Measurements from ENCODE around the gene SPACA6.

Gene SPACA6

DNA sequence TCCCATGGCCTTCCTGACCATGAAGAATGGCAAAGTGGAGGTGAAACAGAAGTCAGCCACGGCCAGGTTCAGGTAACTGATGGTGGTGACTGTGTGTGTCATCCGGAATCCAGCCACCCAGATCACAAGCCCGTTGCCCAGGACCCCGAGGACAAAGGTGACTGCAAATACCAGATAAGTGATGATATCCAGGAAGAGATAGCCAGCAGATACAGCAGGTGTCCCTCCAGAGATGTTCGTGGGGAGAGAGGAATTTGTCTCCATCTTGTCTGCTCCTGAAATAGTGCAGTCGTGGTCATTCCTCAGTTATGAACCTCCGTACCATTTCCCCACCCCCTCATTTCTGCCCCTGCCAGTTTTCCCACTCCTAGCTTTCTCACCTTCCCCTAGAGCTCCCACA, 53.6 kb downstream of the SPACA6 start:
- no peak for DNase-seq
- Histone ChIP-seq H4K91ac (ENCODE audit: low read length) (no peak overlapping the region), H3K4me3 (ENCODE audit: insufficient read depth in 1 of 2, low read depth in 1 of 2, low read length in 2 of 2) (no peak overlapping the region), H2BK120ac (ENCODE audit: low read depth, low read length) (no peak overlapping the region), H2BK12ac (ENCODE audit: low read length in 2 of 2) (no peak overlapping the region), H3K18ac (ENCODE audit: low read depth in 1 of 2, low read length in 2 of 2) (no peak overlapping the region), H3K23ac (ENCODE audit: low read length in 2 of 2) (no peak overlapping the region), H4K8ac (ENCODE audit: low read length) (no peak overlapping the region), H2BK15ac (ENCODE audit: low read depth, poor library complexity, severe bottlenecking) (no peak overlapping the region), H3K4me2 (ENCODE audit: low read length, poor library complexity, severe bottlenecking) (no peak overlapping the region), H3K9me3 (ENCODE audit: control insufficient read depth, low read length) (no peaks in the 10 kb centered on the region), H3K36me3 (ENCODE audit: control insufficient read depth in 1 of 2, insufficient read depth in 2 of 2, low read depth in 1 of 2, low read length in 2 of 2) (no peaks in the 10 kb centered on the region), H3K4ac (ENCODE audit: low read depth in 1 of 2, low read length in 2 of 2) (no peak overlapping the region), H3K27me3 (ENCODE audit: control insufficient read depth in 1 of 2, insufficient read depth in 1 of 2, low read length in 2 of 2) (no peaks in the 10 kb centered on the region), H3K27ac (ENCODE audit: low read length, poor library complexity, severe bottlenecking) (no peak overlapping the region), H3K9ac (ENCODE audit: low read length) (no peak overlapping the region), H2AFZ (ENCODE audit: low read depth, low read length) (no peak overlapping the region), H3K14ac (ENCODE audit: low read length in 2 of 2) (no peak overlapping the region), H2AK5ac (ENCODE audit: low read length, severe bottlenecking) (no peak overlapping the region), H3K79me1 (replicated peaks; ENCODE audit: low read length, poor library complexity, severe bottlenecking) (no peaks in the 10 kb centered on the region), H2BK5ac (ENCODE audit: low read depth, low read length, poor library complexity, severe bottlenecking) (no peak overlapping the region), H3K4me1 (ENCODE audit: control insufficient read depth, insufficient read depth, low read depth, low read length) (no peaks in the 10 kb centered on the region)
- WGBS = 75% methylated on average over 7 of the region's 7 CpGs

DNA sequence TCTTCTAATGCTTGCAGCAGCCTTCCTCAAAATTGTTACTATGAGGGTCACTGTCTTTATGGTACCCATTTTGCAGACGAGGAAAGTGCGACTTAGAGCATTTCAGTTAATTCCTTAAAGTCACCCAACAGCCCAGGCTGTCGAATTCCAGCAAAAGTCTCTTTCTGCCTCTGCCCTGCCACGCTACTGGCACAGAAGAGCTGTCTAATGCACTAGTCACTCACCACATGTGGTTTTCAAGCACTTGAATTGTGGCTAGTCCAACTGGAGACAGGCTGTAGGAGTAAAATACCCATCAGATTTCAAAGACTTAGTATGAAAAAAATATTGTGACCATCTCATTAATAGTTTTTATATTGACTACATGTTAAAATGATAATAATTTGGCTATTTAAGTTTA, 56.8 kb downstream of the SPACA6 start:
- H3K27me3 ChIP-seq (ENCODE audit: control insufficient read depth in 1 of 2, insufficient read depth in 1 of 2, low read length in 2 of 2) = no peaks in the 10 kb centered on the region
- no peak overlapping the region for H3K14ac ChIP-seq (ENCODE audit: low read length in 2 of 2)
- H4K8ac ChIP-seq (ENCODE audit: low read length) = no peak overlapping the region
- no peak overlapping the region for H2BK15ac ChIP-seq (ENCODE audit: low read depth, poor library complexity, severe bottlenecking)
- no peak overlapping the region for H3K27ac ChIP-seq (ENCODE audit: low read length, poor library complexity, severe bottlenecking)
- H4K91ac ChIP-seq (ENCODE audit: low read length) = no peak overlapping the region
- no peak overlapping the region for H3K18ac ChIP-seq (ENCODE audit: low read depth in 1 of 2, low read length in 2 of 2)
- no peaks in the 10 kb centered on the region for H3K36me3 ChIP-seq (ENCODE audit: control insufficient read depth in 1 of 2, insufficient read depth in 2 of 2, low read depth in 1 of 2, low read length in 2 of 2)
- H2BK5ac ChIP-seq (ENCODE audit: low read depth, low read length, poor library complexity, severe bottlenecking) = no peak overlapping the region
- WGBS = 65% methylated on average over 3 of the region's 4 CpGs
- H3K9me3 ChIP-seq (ENCODE audit: control insufficient read depth, low read length) = no peaks in the 10 kb centered on the region
- H3K23ac ChIP-seq (ENCODE audit: low read length in 2 of 2) = no peak overlapping the region
- H2BK120ac ChIP-seq (ENCODE audit: low read depth, low read length) = no peak overlapping the region
- H3K79me1 ChIP-seq (replicated peaks; ENCODE audit: low read length, poor library complexity, severe bottlenecking) = no peaks in the 10 kb centered on the region
- no peaks in the 10 kb centered on the region for H3K4me1 ChIP-seq (ENCODE audit: control insufficient read depth, insufficient read depth, low read depth, low read length)
- H3K4me3 ChIP-seq (ENCODE audit: insufficient read depth in 1 of 2, low read depth in 1 of 2, low read length in 2 of 2) = no peak overlapping the region
- H3K4ac ChIP-seq (ENCODE audit: low read depth in 1 of 2, low read length in 2 of 2) = no peak overlapping the region
- no peak overlapping the region for H3K4me2 ChIP-seq (ENCODE audit: low read length, poor library complexity, severe bottlenecking)
- DNase-seq = no peak
- no peak overlapping the region for H2AK5ac ChIP-seq (ENCODE audit: low read length, severe bottlenecking)
- H3K9ac ChIP-seq (ENCODE audit: low read length) = peak overlapping the region; percentile 41
- H2BK12ac ChIP-seq (ENCODE audit: low read length in 2 of 2) = no peak overlapping the region
- no peak overlapping the region for H2AFZ ChIP-seq (ENCODE audit: low read depth, low read length)

GRCh38 chr19:51750400-51751094, 57.4 kb downstream of the SPACA6 start:
- H2BK15ac ChIP-seq (ENCODE audit: low read depth, poor library complexity, severe bottlenecking) = no peak overlapping the region
- no peak overlapping the region for H3K4me3 ChIP-seq (ENCODE audit: insufficient read depth in 1 of 2, low read depth in 1 of 2, low read length in 2 of 2)
- DNase-seq = no peak
- H3K27me3 ChIP-seq (ENCODE audit: control insufficient read depth in 1 of 2, insufficient read depth in 1 of 2, low read length in 2 of 2) = no peaks in the 10 kb centered on the region
- no peak overlapping the region for H4K8ac ChIP-seq (ENCODE audit: low read length)
- H3K4me1 ChIP-seq (ENCODE audit: control insufficient read depth, insufficient read depth, low read depth, low read length) = no peaks in the 10 kb centered on the region
- H3K14ac ChIP-seq (ENCODE audit: low read length in 2 of 2) = no peak overlapping the region
- H2BK5ac ChIP-seq (ENCODE audit: low read depth, low read length, poor library complexity, severe bottlenecking) = no peak overlapping the region
- no peaks in the 10 kb centered on the region for H3K79me1 ChIP-seq (replicated peaks; ENCODE audit: low read length, poor library complexity, severe bottlenecking)
- H3K36me3 ChIP-seq (ENCODE audit: control insufficient read depth in 1 of 2, insufficient read depth in 2 of 2, low read depth in 1 of 2, low read length in 2 of 2) = no peaks in the 10 kb centered on the region
- H2AK5ac ChIP-seq (ENCODE audit: low read length, severe bottlenecking) = no peak overlapping the region
- WGBS = 73% methylated on average over 7 of the region's 7 CpGs
- no peak overlapping the region for H3K23ac ChIP-seq (ENCODE audit: low read length in 2 of 2)
- no peak overlapping the region for H3K4ac ChIP-seq (ENCODE audit: low read depth in 1 of 2, low read length in 2 of 2)
- H2AFZ ChIP-seq (ENCODE audit: low read depth, low read length) = no peak overlapping the region
- no peaks in the 10 kb centered on the region for H3K9me3 ChIP-seq (ENCODE audit: control insufficient read depth, low read length)
- no peak overlapping the region for H3K4me2 ChIP-seq (ENCODE audit: low read length, poor library complexity, severe bottlenecking)
- peak overlapping the region; percentile 41 for H3K9ac ChIP-seq (ENCODE audit: low read length)
- H2BK120ac ChIP-seq (ENCODE audit: low read depth, low read length) = no peak overlapping the region
- no peak overlapping the region for H3K18ac ChIP-seq (ENCODE audit: low read depth in 1 of 2, low read length in 2 of 2)
- H2BK12ac ChIP-seq (ENCODE audit: low read length in 2 of 2) = no peak overlapping the region
- H3K27ac ChIP-seq (ENCODE audit: low read length, poor library complexity, severe bottlenecking) = no peak overlapping the region
- no peak overlapping the region for H4K91ac ChIP-seq (ENCODE audit: low read length)

DNA sequence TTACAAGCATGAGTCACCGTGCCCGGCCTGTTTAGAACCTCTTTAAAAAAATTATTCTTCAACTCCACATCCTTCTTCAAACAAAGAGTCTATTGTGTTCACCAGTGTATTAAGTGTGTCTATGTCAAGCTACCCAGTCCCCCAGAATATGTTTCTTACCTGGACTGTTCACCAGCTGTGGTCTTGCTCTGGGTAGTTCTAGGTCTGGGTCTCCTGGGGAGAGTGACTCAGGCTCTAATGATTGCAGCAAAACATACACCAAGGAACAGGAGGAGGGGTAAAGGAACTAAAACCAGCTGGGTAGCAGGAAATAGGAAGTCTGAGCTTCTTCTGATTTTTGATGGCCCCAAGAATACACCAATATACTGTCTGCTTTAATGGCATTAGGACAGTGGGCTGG, 58.5 kb downstream of the SPACA6 start, which contains the start of gene FPR1:
FPR1 (minus strand) TSS at position 224 of the 400 bp plus-strand sequence. CDS start 4,884 bp downstream, outside the sequence.
- Histone ChIP-seq H2AFZ (ENCODE audit: low read depth, low read length) (no peak within 1 kb of the TSS), H3K4me2 (ENCODE audit: low read length, poor library complexity, severe bottlenecking) (no peak within 1 kb of the TSS), H4K8ac (ENCODE audit: low read length) (no peak within 1 kb of the TSS), H2BK5ac (ENCODE audit: low read depth, low read length, poor library complexity, severe bottlenecking) (no peak within 1 kb of the TSS), H4K91ac (ENCODE audit: low read length) (no peak within 1 kb of the TSS), H2BK15ac (ENCODE audit: low read depth, poor library complexity, severe bottlenecking) (no peak within 1 kb of the TSS), H3K9me3 (ENCODE audit: control insufficient read depth, low read length) (no peaks in the 10 kb centered on the region), H3K4me1 (ENCODE audit: control insufficient read depth, insufficient read depth, low read depth, low read length) (no peaks in the 10 kb centered on the region), H3K27ac (ENCODE audit: low read length, poor library complexity, severe bottlenecking) (no peak within 1 kb of the TSS), H3K14ac (ENCODE audit: low read length in 2 of 2) (no peak within 1 kb of the TSS), H3K18ac (ENCODE audit: low read depth in 1 of 2, low read length in 2 of 2) (no peak within 1 kb of the TSS), H2AK5ac (ENCODE audit: low read length, severe bottlenecking) (no peak within 1 kb of the TSS), H3K36me3 (ENCODE audit: control insufficient read depth in 1 of 2, insufficient read depth in 2 of 2, low read depth in 1 of 2, low read length in 2 of 2) (no peaks in the 10 kb centered on the region), H3K4ac (ENCODE audit: low read depth in 1 of 2, low read length in 2 of 2) (no peak within 1 kb of the TSS), H3K9ac (ENCODE audit: low read length) (peak within 1 kb of the TSS; percentile 4), H2BK120ac (ENCODE audit: low read depth, low read length) (no peak within 1 kb of the TSS), H3K27me3 (ENCODE audit: control insufficient read depth in 1 of 2, insufficient read depth in 1 of 2, low read length in 2 of 2) (no peaks in the 10 kb centered on the region), H3K79me1 (replicated peaks; ENCODE audit: low read length, poor library complexity, severe bottlenecking) (no peaks in the 10 kb centered on the region), H3K4me3 (ENCODE audit: insufficient read depth in 1 of 2, low read depth in 1 of 2, low read length in 2 of 2) (peak within 1 kb of the TSS in 1 of 2 experiments; percentile 9), H2BK12ac (ENCODE audit: low read length in 2 of 2) (no peak within 1 kb of the TSS), H3K23ac (ENCODE audit: low read length in 2 of 2) (no peak within 1 kb of the TSS)
- 60% methylated on average over 1 of the region's 2 CpGs for WGBS
- no peak for DNase-seq
